ENCODE data around the gene PPP6R1.

The PPP6R1 gene

GRCh38 chr19:55181740-55182139 lies 77.1 kb downstream of the PPP6R1 start:
- DNase-seq (ENCODE audit: low spot score), result no peak

Data from D341Med (cell line).